B cell (primary cell): ENCODE measurements around the gene TRIM52. TPM values are rescaled to one million over a fixed set of nuclear protein-coding genes. Genes with fewer than 3 reads are reported as not detected.
A peak's percentile ranks its signal among the peaks of the same experiment; 100 is the strongest.
"Not testable (repeated sequence)": the region's sequence is repeated elsewhere in the genome, so short reads cannot be mapped to it uniquely, and the experiment has no call there.

Experiments
- ATAC-seq: fragments of 200-7000 bp; cut with Tn5 transposase; one replicate; pipeline ENCODE4 v1.10.0; 2021; ENCODE audit warnings: low read depth, mild to moderate bottlenecking, moderate number of reproducible peaks, moderate library complexity
- CTCF ChIA-PET: fragments of 350-600 bp; sonication (Branson Sonifier 250); formaldehyde crosslinking; loops from one replicate; lab custom pipeline; 2021; ENCODE audit warnings: antibody characterized with exemption, inconsistent platforms; lab: Charles Lee
- POLR2A ChIA-PET: fragments of 350-600 bp; sonication (Branson Sonifier 250); formaldehyde crosslinking; loops from one replicate; lab custom pipeline; 2021; ENCODE audit warnings: antibody characterized with exemption; lab: Charles Lee
- DNase-seq: peaks from one replicate; pipeline ENCODE4 v3.0.0; 2013
- H2AFZ ChIP-seq: 2 replicates; pipeline ENCODE4 v1.6.1; 2012; ENCODE audit warnings: mild to moderate bottlenecking, low read depth, low read length; ENCODE audit not compliant: insufficient read depth, poor library complexity, severe bottlenecking
- H3K27ac ChIP-seq, 2 donors: 1 replicate in 1 of 2; 2 replicates in 1 of 2; pipeline ENCODE4 v1.5.1; 2012 to 2013; ENCODE audit warnings: low read length in 2 of 2, mild to moderate bottlenecking in 2 of 2, moderate library complexity in 1 of 2
- H3K27me3 ChIP-seq, 4 experiments: fragments of 200-600 bp in 1 of 4; sonication (generic) in 1 of 4; replicated peaks in 1 of 4; 1 replicate in 2 of 4; 2 replicates in 2 of 4; pipeline versions ENCODE4 v1.6.1 to v1.7.0; 2013 to 2016; ENCODE audit warnings: low read length in 3 of 4, mild to moderate bottlenecking in 2 of 4, mixed read lengths in 1 of 4, moderate library complexity in 1 of 4; ENCODE audit not compliant: insufficient read depth in 4 of 4, control insufficient read depth in 3 of 4; ENCODE audit errors: control extremely low read depth in 1 of 4
- H3K36me3 ChIP-seq, 2 experiments: replicated peaks in 1 of 2; 1 replicate in 1 of 2; 2 replicates in 1 of 2; pipeline versions ENCODE4 v1.6.1 to v1.7.1; 2013; ENCODE audit warnings: low read length in 1 of 2; ENCODE audit not compliant: insufficient read depth in 2 of 2, control insufficient read depth in 1 of 2; ENCODE audit errors: control extremely low read depth in 1 of 2, extremely low read depth in 1 of 2
- H3K4me1 ChIP-seq, 2 donors: fragments of 200-600 bp in 1 of 2; sonication (generic) in 1 of 2; 1 replicate in 1 of 2; 2 replicates in 1 of 2; pipeline versions ENCODE4 v1.5.1 to v1.6.1; 2013 to 2017; ENCODE audit warnings: low read length in 2 of 2; ENCODE audit not compliant: control insufficient read depth in 2 of 2, insufficient read depth in 2 of 2
- H3K4me2 ChIP-seq: replicated peaks from 2 replicates; pipeline ENCODE3; 2012; ENCODE audit warnings: mild to moderate bottlenecking, low read depth, low read length; ENCODE audit not compliant: poor library complexity, severe bottlenecking
- H3K4me3 ChIP-seq, 5 experiments: fragments of 200-600 bp in 1 of 5; sonication (generic) in 1 of 5; 1 replicate in 3 of 5; 2 replicates in 2 of 5; pipeline versions ENCODE4 v1.5.1 to v1.7.0; 2011 to 2016; ENCODE audit warnings: low read length in 4 of 5, mild to moderate bottlenecking in 4 of 5, low read depth in 2 of 5, control low read depth in 1 of 5, moderate library complexity in 1 of 5; ENCODE audit not compliant: insufficient read depth in 1 of 5; ENCODE audit errors: control extremely low read depth in 1 of 5, extremely low read depth in 1 of 5
- H3K79me2 ChIP-seq: fragments of 200-600 bp; sonication (generic); one replicate; pipeline ENCODE4 v1.6.0; 2016; ENCODE audit warnings: low read length; ENCODE audit not compliant: control insufficient read depth, insufficient read depth
- H3K9ac ChIP-seq: fragments of 200-600 bp; sonication (generic); 2 replicates; pipeline ENCODE4 v1.6.1; 2017; ENCODE audit warnings: mild to moderate bottlenecking, low read length, moderate library complexity
- H3K9me3 ChIP-seq, 3 donors: one replicate each; pipeline versions ENCODE4 v1.6.1 to v1.7.1; 2013; ENCODE audit warnings: low read length in 2 of 3; ENCODE audit not compliant: control insufficient read depth in 2 of 3, insufficient read depth in 1 of 3; ENCODE audit errors: control extremely low read depth in 1 of 3
- H4K20me1 ChIP-seq: 2 replicates; pipeline ENCODE4 v1.6.0; 2012; ENCODE audit warnings: mild to moderate bottlenecking, low read length; ENCODE audit not compliant: insufficient read depth, control insufficient read depth, poor library complexity, severe bottlenecking
- H3K27ac Mint-ChIP-seq: one replicate; pipeline ENCODE4 v1.8.0; 2021; ENCODE audit warnings: mixed read lengths
- H3K27me3 Mint-ChIP-seq: one replicate; pipeline ENCODE4 v1.8.0; 2021; ENCODE audit warnings: mixed read lengths
- H3K4me1 Mint-ChIP-seq: one replicate; pipeline ENCODE4 v1.8.0; 2021; ENCODE audit warnings: mixed read lengths
- H3K4me3 Mint-ChIP-seq: one replicate; pipeline ENCODE4 v1.8.0; 2021; ENCODE audit warnings: mixed read lengths
- H3K9me3 Mint-ChIP-seq: one replicate; pipeline ENCODE4 v1.8.0; 2022; ENCODE audit warnings: mixed read lengths; ENCODE audit not compliant: insufficient read depth
- CTCF ChIP-seq: fragments of 200-600 bp; IDR thresholded peaks from one replicate; pipeline ENCODE4 v1.8.0; 2022; ENCODE audit warnings: antibody characterized with exemption, mild to moderate bottlenecking
- EZH2 ChIP-seq: IDR thresholded peaks from 2 replicates; pipeline ENCODE4 v1.6.1; 2012; ENCODE audit warnings: borderline replicate concordance, low read depth, mild to moderate bottlenecking, moderate library complexity, low read length; ENCODE audit not compliant: insufficient read depth, poor library complexity, severe bottlenecking
- WGBS: methylation state at CpG from one replicate; pipeline ENCODE4 v1.1.5; 2013; ENCODE audit warnings: missing lambda C conversion rate; ENCODE audit not compliant: insufficient coverage; 5-methylcytosine and 5-hydroxymethylcytosine counted together
- intact Hi-C: fragments of 100-400 bp; cut with micrococcal nuclease; formaldehyde crosslinking; loops from one replicate; pipeline ENCODE4 v1.10.0; 2022
- polyA minus RNA-seq: library from RNA; depleted of rRNA, polyadenylated mRNA; stranded (reverse); fragments of >200 nt; gene quantifications from 2 replicates; pipeline ENCODE4 v1.2.3, GENCODE V29; 2012
- polyA plus RNA-seq: library from polyadenylated mRNA; depleted of rRNA; stranded (reverse); fragments of >200 nt; gene quantifications from 2 replicates; pipeline ENCODE4 v1.2.3, GENCODE V29; 2012
- total RNA-seq, 2 donors: library from RNA; stranded (reverse); fragments of 120-200 nt in 1 of 2; gene quantifications; 1 replicate in 1 of 2; 2 replicates in 1 of 2; pipeline versions ENCODE4 v1.2.3 to v1.2.4, GENCODE V29; 2013 to 2022

Gene TRIM52
- 58.6 and 61.3 TPM in 2 replicates for total RNA-seq
- total RNA-seq (2013): 32.2 TPM
- polyA plus RNA-seq: 29.9 and 39.1 TPM in 2 replicates
- polyA minus RNA-seq: 17.4 and 19.8 TPM in 2 replicates

- peaks cover 77% of the 10 kb centered on the region for H3K79me2 ChIP-seq
- H3K27me3 Mint-ChIP-seq: no peaks in the 10 kb centered on the region
- intact Hi-C loops: loop anchor here (1.0 to 5.0 kb wide), 5 partner anchors 15 to 459 kb away; partner anchors contain the start of genes MGAT1 and TRIM41
- ChIA-PET CTCF (interaction anchor here (0.8 to 4.0 kb wide), 11 partner anchors 10 to 101 kb away, joined by 3 to 28 read pairs (median 6); partner anchors contain the start of genes RACK1 and TRIM41), POLR2A (interaction anchor here (0.7 to 3.1 kb wide), 13 partner anchors 12 to 457 kb away, joined by 3 to 63 read pairs (median 13); partner anchors contain the start of genes RACK1 and TRIM41)
- H3K4me1 Mint-ChIP-seq: peaks cover 51% of the 10 kb centered on the region
- no peaks in the 10 kb centered on the region for H3K27me3 ChIP-seq
- H4K20me1 ChIP-seq: peaks cover 13% of the 10 kb centered on the region
- peak within 1 kb of the TSS; percentile 98 for H3K27ac ChIP-seq
- peaks cover 5 to 10% of the 10 kb centered on the region in 2 experiments for H3K36me3 ChIP-seq
- peak within 1 kb of the TSS; percentile 95 for H3K4me3 Mint-ChIP-seq
- ATAC-seq (peak; percentile 79), DNase-seq (peak; percentile 94)
- TF ChIP-seq CTCF (peak; percentile 17), EZH2 (no peak)
- no peaks in the 10 kb centered on the region for H3K9me3 Mint-ChIP-seq
- peak within 1 kb of the TSS; percentile 98 for H2AFZ ChIP-seq
- H3K4me2 ChIP-seq: peak within 1 kb of the TSS; percentile 96
- peak within 1 kb of the TSS; percentile 100 for H3K9ac ChIP-seq
- WGBS: under 1% methylated on average over 43 of the region's 43 CpGs
- peak within 1 kb of the TSS; percentile 67 to 99 (median 98) for H3K4me3 ChIP-seq
- H3K9me3 ChIP-seq: peaks cover 0 to 9% (median 0%) of the 10 kb centered on the region in 3 donors
- H3K4me1 ChIP-seq: peaks cover 22 to 38% of the 10 kb centered on the region in 2 donors
- H3K27ac Mint-ChIP-seq: peak within 1 kb of the TSS; percentile 97
These were observed at the start of gene TRIM52 for GRCh38 chr5:181260720-181261319. TSS of gene TRIM52 (minus strand) at chr5:181261143. CDS start at chr5:181260813, 330 bp downstream.

DNA sequence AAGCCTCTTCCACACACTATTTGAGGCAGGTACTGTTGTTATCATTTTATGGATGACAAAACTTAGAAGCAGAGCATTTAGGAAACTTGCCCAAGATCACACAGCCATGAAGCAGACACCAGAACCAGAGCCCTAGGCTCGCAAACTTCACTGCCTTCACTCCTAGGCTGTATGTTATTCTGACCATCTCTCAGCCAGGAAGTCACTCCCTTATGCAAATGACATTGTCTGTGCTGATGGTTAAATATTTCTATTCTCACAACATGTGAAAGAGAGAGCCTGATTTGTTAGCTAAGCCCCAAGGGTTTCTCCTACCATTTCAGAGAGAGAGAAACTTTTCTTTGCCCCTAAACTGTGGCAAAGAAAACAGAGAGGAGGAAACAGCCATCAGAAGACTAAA, 26.4 kb upstream of the TRIM52 start:
- H3K27me3 ChIP-seq, H4K20me1 ChIP-seq, intact Hi-C loops, H3K36me3 ChIP-seq, H3K79me2 ChIP-seq, H3K9me3 Mint-ChIP-seq, H3K9me3 ChIP-seq, H3K27me3 Mint-ChIP-seq: not testable (repeated sequence)
- Histone ChIP-seq H3K9ac (peak overlapping the region; percentile 35), H3K4me1 (peaks cover 20 to 22% of the 10 kb centered on the region in 2 donors), H3K4me3 (peak overlapping the region in 2 of 5 experiments; percentile 5 to 36), H3K4me2 (peak overlapping the region; percentile 47), H3K27ac (peak overlapping the region; percentile 44 to 80), H2AFZ (peak overlapping the region; percentile 74)
- DNase-seq (peak; percentile 46), ATAC-seq (peak; percentile 41)
- peaks cover 24% of the 10 kb centered on the region for H3K4me1 Mint-ChIP-seq
- POLR2A ChIA-PET: interaction anchor here (0.6 to 1.7 kb wide), 3 partner anchors 26 to 90 kb away, joined by 3 to 15 read pairs (median 4); partner anchors contain the start of gene TRIM52
- CTCF ChIA-PET: interaction anchor here (0.6 to 1.3 kb wide), 3 partner anchors 26 to 309 kb away, joined by 3 to 10 read pairs (median 3); partner anchors contain the start of gene TRIM52
- H3K4me3 Mint-ChIP-seq: peak overlapping the region; percentile 70
- WGBS: no CpG with 5 or more reads among the region's 1 CpG
- H3K27ac Mint-ChIP-seq: peak overlapping the region; percentile 96

- WGBS: 96% methylated on average over 10 of the region's 10 CpGs
- peaks cover 24% of the 10 kb centered on the region for H3K4me1 Mint-ChIP-seq
- H3K79me2 ChIP-seq, DNase-seq, H3K27me3 Mint-ChIP-seq, H3K4me3 Mint-ChIP-seq, H3K36me3 ChIP-seq, H3K9ac ChIP-seq, ATAC-seq, H3K9me3 Mint-ChIP-seq, H3K27me3 ChIP-seq, H4K20me1 ChIP-seq, H3K4me3 ChIP-seq, H3K4me2 ChIP-seq, CTCF ChIA-PET, H3K9me3 ChIP-seq: not testable (repeated sequence)
- POLR2A ChIA-PET: interaction anchor here (0.7 to 1.7 kb wide), 2 partner anchors 25 to 49 kb away, joined by 8 to 15 read pairs; partner anchors contain the start of gene TRIM52
- Histone ChIP-seq H3K4me1 (peaks cover 20 to 22% of the 10 kb centered on the region in 2 donors), H3K27ac (peak overlapping the region in 1 of 2 donors; percentile 80), H2AFZ (peak overlapping the region; percentile 74)
- intact Hi-C loops: loop anchor here (1.0 kb wide), 1 partner anchor 24 kb away; no protein-coding TSS in a partner anchor
- H3K27ac Mint-ChIP-seq: peak overlapping the region; percentile 96
These were observed 25.2 kb upstream of the TRIM52 start for GRCh38 chr5:181285962-181286705.
